ENCODE measurements around the gene PRR29.

- TF ChIP-seq CTCF (conservative IDR thresholded peaks at IDR 0.05 in 1 of 2, IDR thresholded peaks at IDR 0.05 in 1 of 2; ENCODE audit: low read depth in 1 of 2, low read length in 2 of 2) (no peak), EZH2 (IDR thresholded peaks at IDR 0.05; ENCODE audit: low read length, missing control alignments) (no peak)
Measured at GRCh38 chr17:63983320-63983719, 14.8 kb upstream of the PRR29 start.

Measured in fibroblast of lung (primary cell).